HG02623 (cell line): Measurements from ENCODE around the gene CFAP61.

Experiments
- ATAC-seq: cut with Tn5 transposase; IDR thresholded peaks from one replicate; pipeline ENCODE4 v1.9.1; 2021; ENCODE audit warnings: moderate library complexity; ENCODE audit not compliant: unreplicated experiment

Gene CFAP61

GRCh38 chr20:20036756-20037155, 15.6 kb upstream of the CFAP61 start:
- no peak for ATAC-seq

GRCh38 chr20:20037960-20038359, 14.4 kb upstream of the CFAP61 start:
- ATAC-seq = no peak

- no peak for ATAC-seq
These were observed 13.7 kb upstream of the CFAP61 start for GRCh38 chr20:20038586-20038985.

GRCh38 chr20:20039752-20040387, 12.5 kb upstream of the CFAP61 start:
- no peak for ATAC-seq

- ATAC-seq = no peak
These were observed 612 bp upstream of the CFAP61 start for GRCh38 chr20:20051767-20052073.

GRCh38 chr20:20060234-20060998, 8.1 kb downstream of the CFAP61 start:
- no peak for ATAC-seq

- no peak for ATAC-seq
These were observed 11.8 kb downstream of the CFAP61 start for GRCh38 chr20:20063941-20064702.

GRCh38 chr20:20065361-20065760, 13.0 kb downstream of the CFAP61 start:
- no peak for ATAC-seq

GRCh38 chr20:20070871-20071726, 18.8 kb downstream of the CFAP61 start:
- no peak for ATAC-seq

GRCh38 chr20:20073801-20074371, 21.6 kb downstream of the CFAP61 start:
- ATAC-seq = no peak

- ATAC-seq = no peak
These were observed 22.7 kb downstream of the CFAP61 start for GRCh38 chr20:20075032-20075431.

GRCh38 chr20:20076297-20077065, 24.1 kb downstream of the CFAP61 start:
- ATAC-seq = no peak

GRCh38 chr20:20078041-20078440, 25.7 kb downstream of the CFAP61 start:
- no peak for ATAC-seq

GRCh38 chr20:20079102-20079784, 26.9 kb downstream of the CFAP61 start:
- ATAC-seq = no peak

GRCh38 chr20:20083807-20084206, 31.5 kb downstream of the CFAP61 start:
- ATAC-seq = no peak

- ATAC-seq = no peak
These were observed 32.0 kb downstream of the CFAP61 start for GRCh38 chr20:20084296-20084752.

- no peak for ATAC-seq
These were observed 32.7 kb downstream of the CFAP61 start for GRCh38 chr20:20085071-20085470.

- ATAC-seq = no peak
These were observed 33.5 kb downstream of the CFAP61 start for GRCh38 chr20:20085812-20086211.

GRCh38 chr20:20089018-20089417, 36.7 kb downstream of the CFAP61 start:
- ATAC-seq = no peak
